T-helper 17 cell (primary cell): ENCODE results near the gene POLE. TPM values are rescaled to one million over a fixed set of nuclear protein-coding genes. Genes with fewer than 3 reads are reported as not detected.

Source experiments
- ATAC-seq: fragments of 150-1000 bp; cut with Tn5 transposase; 2 replicates; pipeline ENCODE4 v1.10.0; 2021; ENCODE audit warnings: mild to moderate bottlenecking, moderate library complexity
- DNase-seq, 3 donors: peaks; one replicate each; pipeline versions ENCODE4 v3.0.0 to v3.0.0-alpha.2; 2020 to 2021
- H3K9me3 ChIP-seq: one replicate; pipeline ENCODE4 v1.7.0; 2013; ENCODE audit warnings: low read length, mild to moderate bottlenecking; ENCODE audit not compliant: control insufficient read depth, poor library complexity, severe bottlenecking
- H3K27ac Mint-ChIP-seq: one replicate; pipeline ENCODE4 v1.8.0; 2022; ENCODE audit warnings: mild to moderate bottlenecking, moderate library complexity, mixed read lengths
- H3K27me3 Mint-ChIP-seq: one replicate; pipeline ENCODE4 v1.8.0; 2022; ENCODE audit warnings: mixed read lengths
- H3K36me3 Mint-ChIP-seq: one replicate; pipeline ENCODE4 v1.8.0; 2022; ENCODE audit warnings: low read depth, mixed read lengths
- H3K4me1 Mint-ChIP-seq: one replicate; pipeline ENCODE4 v1.8.0; 2022; ENCODE audit warnings: mild to moderate bottlenecking, mixed read lengths
- H3K4me3 Mint-ChIP-seq: one replicate; pipeline ENCODE4 v1.8.0; 2022; ENCODE audit warnings: mild to moderate bottlenecking, moderate library complexity, mixed read lengths
- total RNA-seq, 4 donors: library from RNA in 2 of 4; stranded (reverse) in 2 of 4; gene quantifications; one replicate each; pipeline ENCODE4 v1.2.3 and lab custom pipeline; 2022 to 2026

POLE gene
- total RNA-seq, 2 donors from 2014 or later = 50.4 to 54.7 TPM

GRCh38 chr12:132578118-132578517 lies 109.0 kb downstream of the POLE start:
- DNase-seq (no peak), ATAC-seq (no peak)
- no peaks in the 10 kb centered on the region for H3K9me3 ChIP-seq
- peaks cover 3% of the 10 kb centered on the region for H3K4me1 Mint-ChIP-seq
- no peak overlapping the region for H3K4me3 Mint-ChIP-seq
- no peaks in the 10 kb centered on the region for H3K36me3 Mint-ChIP-seq
- H3K27me3 Mint-ChIP-seq = no peaks in the 10 kb centered on the region
- H3K27ac Mint-ChIP-seq = no peak overlapping the region

GRCh38 chr12:132577191-132577920 lies 109.8 kb downstream of the POLE start:
- ATAC-seq (no peak), DNase-seq (no peak)
- no peak overlapping the region for H3K27ac Mint-ChIP-seq
- H3K4me1 Mint-ChIP-seq = peaks cover 3% of the 10 kb centered on the region
- no peaks in the 10 kb centered on the region for H3K9me3 ChIP-seq
- H3K4me3 Mint-ChIP-seq = no peak overlapping the region
- no peaks in the 10 kb centered on the region for H3K36me3 Mint-ChIP-seq
- no peaks in the 10 kb centered on the region for H3K27me3 Mint-ChIP-seq

GRCh38 chr12:132576701-132577100 lies 110.4 kb downstream of the POLE start:
- Mint-ChIP-seq H3K27ac (no peak overlapping the region), H3K4me1 (peaks cover 3% of the 10 kb centered on the region), H3K27me3 (no peaks in the 10 kb centered on the region), H3K36me3 (no peaks in the 10 kb centered on the region), H3K4me3 (no peak overlapping the region)
- no peaks in the 10 kb centered on the region for H3K9me3 ChIP-seq
- ATAC-seq (no peak), DNase-seq (no peak)

GRCh38 chr12:132575661-132576060 lies 111.5 kb downstream of the POLE start:
- H3K4me3 Mint-ChIP-seq = no peak overlapping the region
- no peaks in the 10 kb centered on the region for H3K36me3 Mint-ChIP-seq
- ATAC-seq (no peak), DNase-seq (no peak)
- H3K27me3 Mint-ChIP-seq = no peaks in the 10 kb centered on the region
- no peaks in the 10 kb centered on the region for H3K9me3 ChIP-seq
- no peak overlapping the region for H3K27ac Mint-ChIP-seq
- peaks cover 3% of the 10 kb centered on the region for H3K4me1 Mint-ChIP-seq

GRCh38 chr12:132574271-132574996 lies 112.7 kb downstream of the POLE start:
- Mint-ChIP-seq H3K27ac (no peak overlapping the region), H3K4me3 (no peak overlapping the region), H3K36me3 (no peaks in the 10 kb centered on the region), H3K4me1 (peaks cover 3% of the 10 kb centered on the region), H3K27me3 (no peaks in the 10 kb centered on the region)
- H3K9me3 ChIP-seq = no peaks in the 10 kb centered on the region
- ATAC-seq = no peak
- DNase-seq = no peak

Other genes with a start within 250 kb of the POLE start
- 10 to 100 TPM; 79.3 to 86.3 TPM for gene FBRSL1, start 197.2 kb downstream of the POLE start, total RNA-seq
- gene LRCOL1, start 76.8 kb downstream of the POLE start, total RNA-seq = not detected
- not detected for gene P2RX2, start 68.6 kb downstream of the POLE start, total RNA-seq
- 1 to 10 TPM; 3.0 to 3.1 TPM for gene PXMP2, start 245 bp upstream of the POLE start, total RNA-seq
- gene PGAM5, start 23.5 kb upstream of the POLE start, total RNA-seq = 10 to 100 TPM; 19.6 to 23.8 TPM
- gene ANKLE2, start 74.5 kb upstream of the POLE start, total RNA-seq = 10 to 100 TPM; 82.4 to 84.2 TPM
- gene GOLGA3, start 141.5 kb upstream of the POLE start, total RNA-seq = 10 to 100 TPM; 44.0 to 45.4 TPM
- 10 to 100 TPM; 91.5 to 94.5 TPM for gene CHFR, start 200.3 kb upstream of the POLE start, total RNA-seq